ENCODE data around the gene COIL.

Gene COIL

DNA sequence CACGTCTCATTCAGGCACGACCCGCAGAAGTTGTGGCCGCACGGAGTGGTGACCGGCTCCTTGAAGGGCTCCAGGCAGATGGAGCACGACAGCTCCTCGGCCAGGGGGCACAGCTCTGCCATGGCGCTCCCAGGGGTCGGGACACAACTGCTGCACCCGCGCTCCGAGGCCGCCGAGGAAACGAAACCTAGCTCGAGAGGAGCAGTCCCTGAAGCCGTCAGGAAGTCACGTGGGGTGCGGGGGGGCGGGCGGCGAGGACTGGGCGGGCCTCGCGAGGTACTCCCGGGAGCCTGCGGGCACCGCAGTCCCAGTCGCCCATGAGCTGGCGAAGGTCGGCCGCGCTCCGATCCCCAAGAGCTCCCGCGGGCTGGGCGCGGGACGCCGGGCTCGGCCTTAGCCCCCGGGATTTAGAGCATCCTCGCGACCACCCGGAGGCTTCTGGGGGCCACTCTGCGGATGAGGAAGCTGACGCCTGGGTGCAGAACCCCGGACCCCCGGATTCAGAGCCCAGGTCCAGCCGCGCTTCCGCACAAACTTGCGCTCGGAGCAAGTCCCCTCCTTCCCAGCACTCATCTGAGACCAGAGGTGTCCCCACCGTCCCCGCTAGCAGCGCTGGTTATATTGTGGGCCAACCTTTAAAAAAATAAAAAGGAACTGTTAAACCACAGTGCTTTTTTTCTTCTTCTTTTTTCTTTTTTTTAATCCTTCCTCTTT, 46.8 kb downstream of the COIL start, which contains the start of gene TRIM25:
TRIM25 (minus strand) TSS at position 183 of the 714 bp plus-strand sequence; CDS start at position 122, 61 bp downstream.
- peaks cover 15% of the 10 kb centered on the region for H3K36me3 ChIP-seq (ENCODE audit: insufficient read depth, low read length)
- peak within 1 kb of the TSS; percentile 97 for H3K4me2 ChIP-seq (ENCODE audit: insufficient read depth, low read length)
- H3K9me3 ChIP-seq (ENCODE audit: insufficient read depth, low read length, severe bottlenecking), result no peaks in the 10 kb centered on the region
- peak within 1 kb of the TSS; percentile 96 for H3K9ac ChIP-seq (ENCODE audit: low read depth, low read length)
- ATAC-seq (ENCODE audit: insufficient read depth, low read depth) (peak; percentile 92), DNase-seq (peak; percentile 94)
- H3K4me3 ChIP-seq (ENCODE audit: low read depth in 1 of 2, low read length in 2 of 2), result peak within 1 kb of the TSS; percentile 58 to 99
- H4K20me1 ChIP-seq (ENCODE audit: insufficient read depth, low read length), result peaks cover 8% of the 10 kb centered on the region; the same call in 1 of the 2 replicates
- peaks cover 50% of the 10 kb centered on the region for H3K4me1 ChIP-seq (ENCODE audit: insufficient read depth, low read length)
- H3K79me2 ChIP-seq (ENCODE audit: insufficient read depth, low read length), result peaks cover 53% of the 10 kb centered on the region
- no peaks in the 10 kb centered on the region for H3K27me3 ChIP-seq (ENCODE audit: insufficient read depth, low read length, poor library complexity)
- TF ChIP-seq, protein P1, sequence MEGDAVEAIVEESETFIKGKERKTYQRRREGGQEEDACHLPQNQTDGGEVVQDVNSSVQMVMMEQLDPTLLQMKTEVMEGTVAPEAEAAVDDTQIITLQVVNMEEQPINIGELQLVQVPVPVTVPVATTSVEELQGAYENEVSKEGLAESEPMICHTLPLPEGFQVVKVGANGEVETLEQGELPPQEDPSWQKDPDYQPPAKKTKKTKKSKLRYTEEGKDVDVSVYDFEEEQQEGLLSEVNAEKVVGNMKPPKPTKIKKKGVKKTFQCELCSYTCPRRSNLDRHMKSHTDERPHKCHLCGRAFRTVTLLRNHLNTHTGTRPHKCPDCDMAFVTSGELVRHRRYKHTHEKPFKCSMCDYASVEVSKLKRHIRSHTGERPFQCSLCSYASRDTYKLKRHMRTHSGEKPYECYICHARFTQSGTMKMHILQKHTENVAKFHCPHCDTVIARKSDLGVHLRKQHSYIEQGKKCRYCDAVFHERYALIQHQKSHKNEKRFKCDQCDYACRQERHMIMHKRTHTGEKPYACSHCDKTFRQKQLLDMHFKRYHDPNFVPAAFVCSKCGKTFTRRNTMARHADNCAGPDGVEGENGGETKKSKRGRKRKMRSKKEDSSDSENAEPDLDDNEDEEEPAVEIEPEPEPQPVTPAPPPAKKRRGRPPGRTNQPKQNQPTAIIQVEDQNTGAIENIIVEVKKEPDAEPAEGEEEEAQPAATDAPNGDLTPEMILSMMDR (IDR thresholded peaks at IDR 0.05; ENCODE audit: borderline replicate concordance, extremely low read depth, low read length, poor library complexity, severe bottlenecking), result peak; percentile 22
- no peak for TF ChIP-seq EZH2 (IDR thresholded peaks at IDR 0.05; ENCODE audit: borderline replicate concordance, low read depth, low read length, severe bottlenecking)
- peak within 1 kb of the TSS; percentile 99 for H2AFZ ChIP-seq (ENCODE audit: low read depth, low read length)
- H3K27ac ChIP-seq (ENCODE audit: low read length), result peak within 1 kb of the TSS; percentile 97

DNA sequence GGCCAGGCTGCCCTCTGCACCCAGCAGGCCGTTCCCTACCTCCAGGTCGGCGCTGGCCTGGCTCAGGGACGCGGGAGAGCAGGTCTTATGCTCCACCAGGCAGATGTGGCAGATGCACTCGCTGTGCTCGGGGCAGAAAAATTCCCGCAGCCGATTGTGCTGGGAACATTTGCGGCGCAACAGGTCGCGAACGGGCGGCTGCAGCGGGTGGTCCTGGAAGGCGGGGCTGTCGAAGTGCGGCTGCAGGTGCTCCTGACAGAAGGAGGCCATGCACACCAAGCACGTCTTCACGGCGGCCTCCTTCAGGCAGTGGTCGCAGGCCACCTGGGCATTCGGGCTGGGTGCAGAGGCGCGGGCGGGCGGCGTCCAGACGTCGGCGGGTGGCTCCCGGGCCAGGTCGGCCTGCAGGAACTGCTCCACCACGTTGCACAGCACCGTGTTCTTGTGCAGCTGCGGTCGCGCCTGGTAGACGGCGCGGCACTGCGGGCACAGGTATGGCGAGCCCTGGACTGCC, 47.4 kb downstream of the COIL start:
- peak overlapping the region; percentile 96 for H3K9ac ChIP-seq (ENCODE audit: low read depth, low read length)
- H4K20me1 ChIP-seq (ENCODE audit: insufficient read depth, low read length), result peaks cover 15% of the 10 kb centered on the region; the same call in 1 of the 2 replicates
- H3K27me3 ChIP-seq (ENCODE audit: insufficient read depth, low read length, poor library complexity), result no peaks in the 10 kb centered on the region
- H3K27ac ChIP-seq (ENCODE audit: low read length), result peak overlapping the region; percentile 97
- H3K9me3 ChIP-seq (ENCODE audit: insufficient read depth, low read length, severe bottlenecking), result no peaks in the 10 kb centered on the region
- peaks cover 21% of the 10 kb centered on the region for H3K36me3 ChIP-seq (ENCODE audit: insufficient read depth, low read length)
- DNase-seq (no peak), ATAC-seq (ENCODE audit: insufficient read depth, low read depth) (peak; percentile 58)
- no peak for TF ChIP-seq EZH2 (IDR thresholded peaks at IDR 0.05; ENCODE audit: borderline replicate concordance, low read depth, low read length, severe bottlenecking)
- TF ChIP-seq, protein P1 (IDR thresholded peaks at IDR 0.05; ENCODE audit: borderline replicate concordance, extremely low read depth, low read length, poor library complexity, severe bottlenecking), result no peak
- peaks cover 54% of the 10 kb centered on the region for H3K4me1 ChIP-seq (ENCODE audit: insufficient read depth, low read length)
- H3K4me2 ChIP-seq (ENCODE audit: insufficient read depth, low read length), result peak overlapping the region; percentile 97
- peak overlapping the region; percentile 58 to 99 for H3K4me3 ChIP-seq (ENCODE audit: low read depth in 1 of 2, low read length in 2 of 2)
- H2AFZ ChIP-seq (ENCODE audit: low read depth, low read length), result peak overlapping the region; percentile 99
- peaks cover 59% of the 10 kb centered on the region for H3K79me2 ChIP-seq (ENCODE audit: insufficient read depth, low read length)

DNA sequence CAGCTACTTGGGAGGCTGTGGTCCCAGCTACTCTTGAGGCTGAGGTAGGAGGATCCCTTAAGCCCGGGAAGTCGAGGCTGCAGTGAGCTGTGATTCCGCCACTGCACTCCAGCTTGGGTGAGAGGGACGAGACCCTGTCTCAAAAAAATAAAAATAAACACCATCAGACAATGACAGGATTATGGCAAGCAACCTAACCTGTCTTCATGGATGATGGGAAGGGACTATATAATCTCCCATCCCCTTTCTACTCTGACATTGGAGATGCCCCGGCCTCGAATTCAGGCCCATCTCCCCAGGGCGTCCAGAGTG, 47.9 kb downstream of the COIL start:
- H3K4me3 ChIP-seq (ENCODE audit: low read depth in 1 of 2, low read length in 2 of 2), result peak overlapping the region; percentile 58 to 99
- ATAC-seq (ENCODE audit: insufficient read depth, low read depth) (no peak), DNase-seq (no peak)
- TF ChIP-seq, protein P1 (IDR thresholded peaks at IDR 0.05; ENCODE audit: borderline replicate concordance, extremely low read depth, low read length, poor library complexity, severe bottlenecking), result no peak
- no peak for TF ChIP-seq EZH2 (IDR thresholded peaks at IDR 0.05; ENCODE audit: borderline replicate concordance, low read depth, low read length, severe bottlenecking)
- peak overlapping the region; percentile 97 for H3K4me2 ChIP-seq (ENCODE audit: insufficient read depth, low read length)
- no peaks in the 10 kb centered on the region for H3K9me3 ChIP-seq (ENCODE audit: insufficient read depth, low read length, severe bottlenecking)
- peaks cover 26% of the 10 kb centered on the region for H3K36me3 ChIP-seq (ENCODE audit: insufficient read depth, low read length)
- peak overlapping the region; percentile 97 for H3K27ac ChIP-seq (ENCODE audit: low read length)
- peak overlapping the region; percentile 96 for H3K9ac ChIP-seq (ENCODE audit: low read depth, low read length)
- no peaks in the 10 kb centered on the region for H3K27me3 ChIP-seq (ENCODE audit: insufficient read depth, low read length, poor library complexity)
- H3K79me2 ChIP-seq (ENCODE audit: insufficient read depth, low read length), result peaks cover 60% of the 10 kb centered on the region
- peaks cover 17% of the 10 kb centered on the region; the same call in 1 of the 2 replicates for H4K20me1 ChIP-seq (ENCODE audit: insufficient read depth, low read length)
- peak overlapping the region; percentile 99 for H2AFZ ChIP-seq (ENCODE audit: low read depth, low read length)
- peaks cover 54% of the 10 kb centered on the region for H3K4me1 ChIP-seq (ENCODE audit: insufficient read depth, low read length)

Data from DND-41 (cell line).